ENCODE measurements around the gene PLA2G1B.

GRCh38 chr12:120365675-120366340 lies 38.2 kb upstream of the PLA2G1B start:
- no peak for TF ChIP-seq CTCF (IDR thresholded peaks at IDR 0.05)
- no peak for TF ChIP-seq POLR2A (IDR thresholded peaks at IDR 0.05)

Data from lower leg skin (tissue), 3 donors.